ENCODE measurements around the gene MYPOP.

DNA sequence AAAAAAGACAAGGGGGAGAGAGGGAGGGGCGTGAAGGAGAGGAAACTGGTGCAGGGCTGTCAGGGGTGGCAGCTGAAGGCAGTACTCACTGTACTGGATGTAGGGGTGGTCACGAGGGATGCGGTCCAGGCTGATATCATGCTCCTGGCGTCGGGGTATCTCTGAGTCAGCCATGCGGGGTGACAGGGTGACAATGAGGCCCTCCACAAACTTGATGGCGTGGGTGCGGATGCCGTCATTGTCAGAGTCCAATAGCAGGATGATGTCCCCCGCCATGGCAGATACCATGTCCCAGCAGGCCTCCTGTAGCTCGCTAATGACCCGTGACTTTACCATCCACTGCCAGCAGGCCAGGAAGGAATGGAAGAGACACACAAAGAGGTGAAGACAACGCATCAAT, 54.8 kb downstream of the MYPOP start:
- TF ChIP-seq CTCF (IDR thresholded peaks at IDR 0.05) = no peak
- TF ChIP-seq POLR2A (IDR thresholded peaks at IDR 0.05) = no peak
- TF ChIP-seq EP300 (IDR thresholded peaks at IDR 0.05) = no peak

All from ovary (tissue), 3 donors.